Spinal cord (tissue), 10 donors: ENCODE measurements around the gene OGN. TPM values are rescaled to one million over a fixed set of nuclear protein-coding genes. Genes with fewer than 3 reads are reported as not detected.
A peak's percentile ranks its signal among the peaks of the same experiment; 100 is the strongest.

ENCODE experiments used
- DNase-seq, 6 donors: peaks; one replicate each; pipeline versions ENCODE4 v3.0.0 to v3.0.0-alpha.2; 2013 to 2015; ENCODE audit warnings: low spot score in 6 of 6, low read depth in 4 of 6
- H3K27ac ChIP-seq: one replicate; pipeline ENCODE4 v1.5.1; 2013; ENCODE audit warnings: low read depth, low read length, control low read depth
- H3K27me3 ChIP-seq: one replicate; pipeline ENCODE4 v1.6.1; 2013; ENCODE audit warnings: low read length; ENCODE audit not compliant: control insufficient read depth, insufficient read depth
- H3K36me3 ChIP-seq: one replicate; pipeline ENCODE4 v1.6.1; 2013; ENCODE audit warnings: low read length; ENCODE audit not compliant: control insufficient read depth, insufficient read depth
- H3K4me1 ChIP-seq: one replicate; pipeline ENCODE4 v1.6.1; 2013; ENCODE audit warnings: low read length; ENCODE audit not compliant: control insufficient read depth, insufficient read depth
- H3K4me3 ChIP-seq: one replicate; pipeline ENCODE4 v1.5.1; 2013; ENCODE audit warnings: low read depth, low read length, control low read depth
- H3K9me3 ChIP-seq: one replicate; pipeline ENCODE4 v1.6.1; 2013; ENCODE audit warnings: low read length; ENCODE audit not compliant: control insufficient read depth, insufficient read depth
- WGBS: methylation state at CpG from one replicate; pipeline ENCODE4 v1.1.5; 2013; ENCODE audit warnings: missing lambda C conversion rate; ENCODE audit not compliant: insufficient coverage; 5-methylcytosine and 5-hydroxymethylcytosine counted together
- polyA plus RNA-seq, 2 donors: library from polyadenylated mRNA; unstranded; fragments of 120-200 nt; gene quantifications; one replicate each; pipeline ENCODE4 v1.2.1, GENCODE V29; 2013; ENCODE audit not compliant: insufficient read length in 2 of 2
- total RNA-seq, 2 donors: library from RNA; depleted of rRNA in 1 of 2; stranded (reverse); fragments of 120-200 nt in 1 of 2; fragments of >200 nt in 1 of 2; gene quantifications; one replicate each; pipeline versions ENCODE4 v1.2.3 to v1.2.4, GENCODE V29; 2013 to 2014
- donor health status: healthy.

Gene OGN
- total and polyA plus RNA-seq, 4 donors, result 70.2 to 1,092 (median 446) TPM

GRCh38 chr9:92408747-92409478 is 4.5 kb upstream of the OGN start:
- no peaks in the 10 kb centered on the region for H3K27me3 ChIP-seq
- no peak overlapping the region for H3K4me3 ChIP-seq
- DNase-seq, result no peak
- H3K36me3 ChIP-seq, result no peaks in the 10 kb centered on the region
- H3K27ac ChIP-seq, result no peak overlapping the region
- H3K9me3 ChIP-seq, result no peaks in the 10 kb centered on the region
- no peaks in the 10 kb centered on the region for H3K4me1 ChIP-seq
- WGBS, result no CpG with 5 or more reads among the region's 2 CpGs

- WGBS, result 100% methylated on average over 2 of the region's 2 CpGs
- no peak for DNase-seq
- Histone ChIP-seq H3K9me3 (no peaks in the 10 kb centered on the region), H3K36me3 (no peaks in the 10 kb centered on the region), H3K27me3 (no peaks in the 10 kb centered on the region), H3K4me1 (no peaks in the 10 kb centered on the region), H3K27ac (peak overlapping the region; percentile 86), H3K4me3 (no peak overlapping the region)
Measured at GRCh38 chr9:92407818-92408217, 3.4 kb upstream of the OGN start.

GRCh38 chr9:92406477-92406876 is 2.1 kb upstream of the OGN start:
- Histone ChIP-seq H3K9me3 (no peaks in the 10 kb centered on the region), H3K4me3 (no peak overlapping the region), H3K27ac (peak overlapping the region; percentile 86), H3K36me3 (no peaks in the 10 kb centered on the region), H3K4me1 (no peaks in the 10 kb centered on the region), H3K27me3 (no peaks in the 10 kb centered on the region)
- peak in 1 of 6 donors; percentile 43 for DNase-seq
- WGBS, result 63% methylated on average over 1 of the region's 3 CpGs

GRCh38 chr9:92405818-92406217 is 1.4 kb upstream of the OGN start:
- no peak for DNase-seq
- H3K9me3 ChIP-seq, result no peaks in the 10 kb centered on the region
- H3K4me3 ChIP-seq, result no peak overlapping the region
- 57% methylated on average over 2 of the region's 4 CpGs for WGBS
- H3K27me3 ChIP-seq, result no peaks in the 10 kb centered on the region
- no peaks in the 10 kb centered on the region for H3K4me1 ChIP-seq
- H3K27ac ChIP-seq, result peak overlapping the region; percentile 86
- no peaks in the 10 kb centered on the region for H3K36me3 ChIP-seq

GRCh38 chr9:92402826-92403745 is 1.3 kb downstream of the OGN start:
- Histone ChIP-seq H3K27me3 (no peaks in the 10 kb centered on the region), H3K9me3 (no peaks in the 10 kb centered on the region), H3K4me3 (peak overlapping the region; percentile 45), H3K27ac (peak overlapping the region; percentile 72), H3K36me3 (no peaks in the 10 kb centered on the region), H3K4me1 (no peaks in the 10 kb centered on the region)
- no peak for DNase-seq
- WGBS, result 80% methylated on average over 1 of the region's 5 CpGs

GRCh38 chr9:92402360-92402759 is 2.0 kb downstream of the OGN start:
- Histone ChIP-seq H3K36me3 (no peaks in the 10 kb centered on the region), H3K4me3 (peak overlapping the region; percentile 45), H3K4me1 (no peaks in the 10 kb centered on the region), H3K27ac (peak overlapping the region; percentile 72), H3K9me3 (no peaks in the 10 kb centered on the region), H3K27me3 (no peaks in the 10 kb centered on the region)
- no peak for DNase-seq
- no CpG with 5 or more reads among the region's 1 CpG for WGBS

GRCh38 chr9:92397853-92398252 is 6.5 kb downstream of the OGN start:
- H3K27ac ChIP-seq, result no peak overlapping the region
- H3K4me3 ChIP-seq, result no peak overlapping the region
- WGBS, result 100% methylated on average over 3 of the region's 3 CpGs
- no peaks in the 10 kb centered on the region for H3K36me3 ChIP-seq
- no peaks in the 10 kb centered on the region for H3K9me3 ChIP-seq
- no peaks in the 10 kb centered on the region for H3K4me1 ChIP-seq
- no peaks in the 10 kb centered on the region for H3K27me3 ChIP-seq
- no peak for DNase-seq

GRCh38 chr9:92395617-92396016 is 8.8 kb downstream of the OGN start:
- no CpG with 5 or more reads among the region's 1 CpG for WGBS
- no peak for DNase-seq
- no peak overlapping the region for H3K27ac ChIP-seq
- H3K9me3 ChIP-seq, result no peaks in the 10 kb centered on the region
- H3K27me3 ChIP-seq, result no peaks in the 10 kb centered on the region
- no peak overlapping the region for H3K4me3 ChIP-seq
- no peaks in the 10 kb centered on the region for H3K4me1 ChIP-seq
- no peaks in the 10 kb centered on the region for H3K36me3 ChIP-seq

- no peak for DNase-seq
- WGBS, result no CpG with 5 or more reads among the region's 1 CpG
- Histone ChIP-seq H3K27me3 (no peaks in the 10 kb centered on the region), H3K4me1 (no peaks in the 10 kb centered on the region), H3K4me3 (no peak overlapping the region), H3K27ac (no peak overlapping the region), H3K9me3 (no peaks in the 10 kb centered on the region), H3K36me3 (no peaks in the 10 kb centered on the region)
Measured at GRCh38 chr9:92393686-92394085, 10.7 kb downstream of the OGN start.
